ENCODE results near the gene PPM1J. TPM values are rescaled to one million over a fixed set of nuclear protein-coding genes. Genes with fewer than 3 reads are reported as not detected.

The PPM1J gene
- total and polyA plus RNA-seq, 2 of the 13 experiments (the other 11 are each of a cell fraction or from before 2014, with no cell fraction given) = 0.07 to 0.22 TPM

DNA sequence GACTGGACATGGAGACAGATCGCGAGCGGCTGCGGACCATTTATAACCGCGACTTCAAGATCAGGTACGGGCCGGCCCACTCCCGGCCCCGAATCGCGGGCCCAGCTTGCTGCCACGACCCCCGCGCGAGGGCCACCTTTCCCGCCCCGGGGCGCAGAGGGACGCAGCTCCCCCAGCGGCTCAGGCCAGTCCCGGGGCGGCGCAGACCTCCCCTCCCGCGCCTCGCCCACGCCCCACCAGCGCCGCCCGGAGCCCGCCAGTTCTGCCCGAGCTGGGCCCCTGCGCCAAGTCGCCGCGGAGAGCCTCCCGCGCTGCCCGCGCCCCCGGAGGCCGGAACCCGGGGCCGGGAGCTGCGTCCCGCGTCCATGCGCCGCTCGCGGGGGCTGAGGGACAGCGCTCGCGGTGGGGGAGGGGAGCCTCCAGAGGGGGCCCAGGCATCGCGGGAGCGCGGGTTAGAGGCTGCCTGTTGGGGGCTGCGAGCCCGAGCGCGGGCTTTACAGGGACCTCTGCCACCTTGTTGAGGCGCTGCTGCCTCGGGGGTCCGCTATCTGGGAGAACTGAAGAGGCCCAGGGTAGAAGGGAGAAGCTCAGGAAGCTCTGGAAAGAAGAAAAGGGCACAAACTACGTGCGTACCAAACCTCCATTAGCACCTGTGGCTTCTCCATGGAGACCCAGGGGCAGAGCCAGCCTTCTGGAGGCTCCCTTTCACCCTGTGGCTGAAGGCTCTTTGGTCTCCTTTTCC lies 40.0 kb downstream of the PPM1J start (continued):
- TF ChIP-seq, protein P1, sequence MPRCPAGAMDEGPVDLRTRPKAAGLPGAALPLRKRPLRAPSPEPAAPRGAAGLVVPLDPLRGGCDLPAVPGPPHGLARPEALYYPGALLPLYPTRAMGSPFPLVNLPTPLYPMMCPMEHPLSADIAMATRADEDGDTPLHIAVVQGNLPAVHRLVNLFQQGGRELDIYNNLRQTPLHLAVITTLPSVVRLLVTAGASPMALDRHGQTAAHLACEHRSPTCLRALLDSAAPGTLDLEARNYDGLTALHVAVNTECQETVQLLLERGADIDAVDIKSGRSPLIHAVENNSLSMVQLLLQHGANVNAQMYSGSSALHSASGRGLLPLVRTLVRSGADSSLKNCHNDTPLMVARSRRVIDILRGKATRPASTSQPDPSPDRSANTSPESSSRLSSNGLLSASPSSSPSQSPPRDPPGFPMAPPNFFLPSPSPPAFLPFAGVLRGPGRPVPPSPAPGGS (CRISPR knock-in tag; IDR thresholded peaks at IDR 0.05) = peak; percentile 44; the same call in 1 of the 2 replicates
- TF ChIP-seq, protein P2, sequence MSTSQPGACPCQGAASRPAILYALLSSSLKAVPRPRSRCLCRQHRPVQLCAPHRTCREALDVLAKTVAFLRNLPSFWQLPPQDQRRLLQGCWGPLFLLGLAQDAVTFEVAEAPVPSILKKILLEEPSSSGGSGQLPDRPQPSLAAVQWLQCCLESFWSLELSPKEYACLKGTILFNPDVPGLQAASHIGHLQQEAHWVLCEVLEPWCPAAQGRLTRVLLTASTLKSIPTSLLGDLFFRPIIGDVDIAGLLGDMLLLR (CRISPR knock-in tag; IDR thresholded peaks at IDR 0.05) = peak; percentile 24; the same call in 1 of the 2 replicates
- TF ChIP-seq PITX1 (CRISPR knock-in tag; IDR thresholded peaks at IDR 0.05) = no peak
- TF ChIP-seq ZNF451 (CRISPR knock-in tag; IDR thresholded peaks at IDR 0.05) = peak; percentile 58; the same call in 1 of the 2 replicates
- no peak for TF ChIP-seq AHR (CRISPR knock-in tag; IDR thresholded peaks at IDR 0.05)
- TF ChIP-seq, protein P3, sequence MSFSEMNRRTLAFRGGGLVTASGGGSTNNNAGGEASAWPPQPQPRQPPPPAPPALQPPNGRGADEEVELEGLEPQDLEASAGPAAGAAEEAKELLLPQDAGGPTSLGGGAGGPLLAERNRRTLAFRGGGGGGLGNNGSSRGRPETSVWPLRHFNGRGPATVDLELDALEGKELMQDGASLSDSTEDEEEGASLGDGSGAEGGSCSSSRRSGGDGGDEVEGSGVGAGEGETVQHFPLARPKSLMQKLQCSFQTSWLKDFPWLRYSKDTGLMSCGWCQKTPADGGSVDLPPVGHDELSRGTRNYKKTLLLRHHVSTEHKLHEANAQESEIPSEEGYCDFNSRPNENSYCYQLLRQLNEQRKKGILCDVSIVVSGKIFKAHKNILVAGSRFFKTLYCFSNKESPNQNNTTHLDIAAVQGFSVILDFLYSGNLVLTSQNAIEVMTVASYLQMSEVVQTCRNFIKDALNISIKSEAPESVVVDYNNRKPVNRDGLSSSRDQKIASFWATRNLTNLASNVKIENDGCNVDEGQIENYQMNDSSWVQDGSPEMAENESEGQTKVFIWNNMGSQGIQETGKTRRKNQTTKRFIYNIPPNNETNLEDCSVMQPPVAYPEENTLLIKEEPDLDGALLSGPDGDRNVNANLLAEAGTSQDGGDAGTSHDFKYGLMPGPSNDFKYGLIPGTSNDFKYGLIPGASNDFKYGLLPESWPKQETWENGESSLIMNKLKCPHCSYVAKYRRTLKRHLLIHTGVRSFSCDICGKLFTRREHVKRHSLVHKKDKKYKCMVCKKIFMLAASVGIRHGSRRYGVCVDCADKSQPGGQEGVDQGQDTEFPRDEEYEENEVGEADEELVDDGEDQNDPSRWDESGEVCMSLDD (CRISPR knock-in tag; IDR thresholded peaks at IDR 0.05; ENCODE audit: borderline replicate concordance) = peak; percentile 57; the same call in 1 of the 2 replicates
- peak; percentile 45; the same call in 1 of the 2 replicates for TF ChIP-seq MED1 (CRISPR knock-in tag; IDR thresholded peaks at IDR 0.05)
- TF ChIP-seq, protein P4, sequence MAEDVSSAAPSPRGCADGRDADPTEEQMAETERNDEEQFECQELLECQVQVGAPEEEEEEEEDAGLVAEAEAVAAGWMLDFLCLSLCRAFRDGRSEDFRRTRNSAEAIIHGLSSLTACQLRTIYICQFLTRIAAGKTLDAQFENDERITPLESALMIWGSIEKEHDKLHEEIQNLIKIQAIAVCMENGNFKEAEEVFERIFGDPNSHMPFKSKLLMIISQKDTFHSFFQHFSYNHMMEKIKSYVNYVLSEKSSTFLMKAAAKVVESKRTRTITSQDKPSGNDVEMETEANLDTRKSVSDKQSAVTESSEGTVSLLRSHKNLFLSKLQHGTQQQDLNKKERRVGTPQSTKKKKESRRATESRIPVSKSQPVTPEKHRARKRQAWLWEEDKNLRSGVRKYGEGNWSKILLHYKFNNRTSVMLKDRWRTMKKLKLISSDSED (CRISPR knock-in tag; IDR thresholded peaks at IDR 0.05) = 0 out of 2 replicates have a peak, but pooled peaks have one; percentile 60
- TF ChIP-seq IKZF4 (CRISPR knock-in tag; IDR thresholded peaks at IDR 0.05; ENCODE audit: borderline replicate concordance, low read depth, not compliant biosample characterization) = peak; percentile 71
- TF ChIP-seq SALL1 (CRISPR knock-in tag; IDR thresholded peaks at IDR 0.05) = peak; percentile 7; the same call in 1 of the 2 replicates
- TF ChIP-seq MAFK (conservative IDR thresholded peaks at IDR 0.05 in 1 of 2, IDR thresholded peaks at IDR 0.05 in 1 of 2; ENCODE audit: low read length in 2 of 2) = no peak
- no peak for TF ChIP-seq CREM (IDR thresholded peaks at IDR 0.05)
- TF ChIP-seq CREM (CRISPR knock-in tag; IDR thresholded peaks at IDR 0.05) = no peak
- TF ChIP-seq, protein P5, sequence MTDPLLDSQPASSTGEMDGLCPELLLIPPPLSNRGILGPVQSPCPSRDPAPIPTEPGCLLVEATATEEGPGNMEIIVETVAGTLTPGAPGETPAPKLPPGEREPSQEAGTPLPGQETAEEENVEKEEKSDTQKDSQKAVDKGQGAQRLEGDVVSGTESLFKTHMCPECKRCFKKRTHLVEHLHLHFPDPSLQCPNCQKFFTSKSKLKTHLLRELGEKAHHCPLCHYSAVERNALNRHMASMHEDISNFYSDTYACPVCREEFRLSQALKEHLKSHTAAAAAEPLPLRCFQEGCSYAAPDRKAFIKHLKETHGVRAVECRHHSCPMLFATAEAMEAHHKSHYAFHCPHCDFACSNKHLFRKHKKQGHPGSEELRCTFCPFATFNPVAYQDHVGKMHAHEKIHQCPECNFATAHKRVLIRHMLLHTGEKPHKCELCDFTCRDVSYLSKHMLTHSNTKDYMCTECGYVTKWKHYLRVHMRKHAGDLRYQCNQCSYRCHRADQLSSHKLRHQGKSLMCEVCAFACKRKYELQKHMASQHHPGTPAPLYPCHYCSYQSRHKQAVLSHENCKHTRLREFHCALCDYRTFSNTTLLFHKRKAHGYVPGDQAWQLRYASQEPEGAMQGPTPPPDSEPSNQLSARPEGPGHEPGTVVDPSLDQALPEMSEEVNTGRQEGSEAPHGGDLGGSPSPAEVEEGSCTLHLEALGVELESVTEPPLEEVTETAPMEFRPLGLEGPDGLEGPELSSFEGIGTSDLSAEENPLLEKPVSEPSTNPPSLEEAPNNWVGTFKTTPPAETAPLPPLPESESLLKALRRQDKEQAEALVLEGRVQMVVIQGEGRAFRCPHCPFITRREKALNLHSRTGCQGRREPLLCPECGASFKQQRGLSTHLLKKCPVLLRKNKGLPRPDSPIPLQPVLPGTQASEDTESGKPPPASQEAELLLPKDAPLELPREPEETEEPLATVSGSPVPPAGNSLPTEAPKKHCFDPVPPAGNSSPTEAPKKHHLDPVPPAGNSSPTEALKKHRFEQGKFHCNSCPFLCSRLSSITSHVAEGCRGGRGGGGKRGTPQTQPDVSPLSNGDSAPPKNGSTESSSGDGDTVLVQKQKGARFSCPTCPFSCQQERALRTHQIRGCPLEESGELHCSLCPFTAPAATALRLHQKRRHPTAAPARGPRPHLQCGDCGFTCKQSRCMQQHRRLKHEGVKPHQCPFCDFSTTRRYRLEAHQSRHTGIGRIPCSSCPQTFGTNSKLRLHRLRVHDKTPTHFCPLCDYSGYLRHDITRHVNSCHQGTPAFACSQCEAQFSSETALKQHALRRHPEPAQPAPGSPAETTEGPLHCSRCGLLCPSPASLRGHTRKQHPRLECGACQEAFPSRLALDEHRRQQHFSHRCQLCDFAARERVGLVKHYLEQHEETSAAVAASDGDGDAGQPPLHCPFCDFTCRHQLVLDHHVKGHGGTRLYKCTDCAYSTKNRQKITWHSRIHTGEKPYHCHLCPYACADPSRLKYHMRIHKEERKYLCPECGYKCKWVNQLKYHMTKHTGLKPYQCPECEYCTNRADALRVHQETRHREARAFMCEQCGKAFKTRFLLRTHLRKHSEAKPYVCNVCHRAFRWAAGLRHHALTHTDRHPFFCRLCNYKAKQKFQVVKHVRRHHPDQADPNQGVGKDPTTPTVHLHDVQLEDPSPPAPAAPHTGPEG (CRISPR knock-in tag; IDR thresholded peaks at IDR 0.05) = no peak
- TF ChIP-seq ZNF484 (CRISPR knock-in tag; IDR thresholded peaks at IDR 0.05; ENCODE audit: borderline replicate concordance, low read depth) = no peak
- no peak for TF ChIP-seq ZNF530 (CRISPR knock-in tag; IDR thresholded peaks at IDR 0.05; ENCODE audit: low read depth)
- peak; percentile 43; the same call in 1 of the 2 replicates for TF ChIP-seq ZNF678 (CRISPR knock-in tag; IDR thresholded peaks at IDR 0.05)

All from HepG2 (cell line).